Fibroblast of lung (primary cell): ENCODE data around the gene HCFC1. TPM values are rescaled to one million over a fixed set of nuclear protein-coding genes. Genes with fewer than 3 reads are reported as not detected.
A peak's percentile ranks its signal among the peaks of the same experiment; 100 is the strongest.
"Not testable (repeated sequence)": the region's sequence is repeated elsewhere in the genome, so short reads cannot be mapped to it uniquely, and the experiment has no call there.

Experiments used
- DNase-seq, 2 donors: peaks; one replicate each; pipeline versions ENCODE4 v3.0.0 to v3.0.0-alpha.2; 2010; ENCODE audit warnings: low read depth in 2 of 2
- H2AFZ ChIP-seq: 2 replicates; pipeline ENCODE4 v1.5.1; 2012; ENCODE audit warnings: low read length, control low read depth, inconsistent platforms
- H3K27ac ChIP-seq: 2 replicates; pipeline ENCODE4 v1.5.1; 2011; ENCODE audit warnings: low read length, control low read depth; ENCODE audit not compliant: insufficient read depth
- H3K27me3 ChIP-seq: 2 replicates; pipeline ENCODE4 v1.5.1; 2011; ENCODE audit warnings: mild to moderate bottlenecking, low read length; ENCODE audit not compliant: control insufficient read depth, insufficient read depth
- H3K36me3 ChIP-seq: 2 replicates; pipeline ENCODE4 v1.5.1; 2011; ENCODE audit warnings: low read length; ENCODE audit not compliant: control insufficient read depth, insufficient read depth
- H3K4me1 ChIP-seq: 2 replicates; pipeline ENCODE4 v1.5.1; 2011; ENCODE audit warnings: low read length; ENCODE audit not compliant: control insufficient read depth, insufficient read depth; ENCODE audit errors: extremely low read depth
- H3K4me2 ChIP-seq: 2 replicates; pipeline ENCODE4 v1.5.1; 2011; ENCODE audit warnings: low read length, control low read depth; ENCODE audit not compliant: insufficient read depth; ENCODE audit errors: extremely low read depth
- H3K4me3 ChIP-seq, 4 experiments: fragments of 200-600 bp in 1 of 4; sonication (generic) in 1 of 4; replicated peaks in 1 of 4; 2 replicates each; pipeline ENCODE4 v1.5.1; 2011 to 2016; ENCODE audit warnings: low read length in 4 of 4, low read depth in 3 of 4, mild to moderate bottlenecking in 3 of 4, control low read depth in 2 of 4, inconsistent platforms in 1 of 4, mixed read lengths in 1 of 4; ENCODE audit not compliant: insufficient read depth in 1 of 4; ENCODE audit errors: control extremely low read depth in 1 of 4
- H3K79me2 ChIP-seq: 2 replicates; pipeline ENCODE4 v1.5.1; 2012; ENCODE audit warnings: mild to moderate bottlenecking, low read length, inconsistent platforms; ENCODE audit not compliant: control insufficient read depth, insufficient read depth
- H3K9ac ChIP-seq: 2 replicates; pipeline ENCODE4 v1.5.1; 2011; ENCODE audit warnings: mild to moderate bottlenecking, low read length, control low read depth; ENCODE audit not compliant: insufficient read depth
- H3K9me3 ChIP-seq: 2 replicates; pipeline ENCODE4 v1.5.1; 2012; ENCODE audit warnings: low read depth, low read length; ENCODE audit not compliant: control insufficient read depth, insufficient read depth
- H4K20me1 ChIP-seq: 2 replicates; pipeline ENCODE4 v1.5.1; 2011; ENCODE audit warnings: low read length; ENCODE audit not compliant: control insufficient read depth, insufficient read depth; ENCODE audit errors: extremely low read depth
- EZH2 ChIP-seq: IDR thresholded peaks from 2 replicates; pipeline ENCODE4 v1.5.1; 2012; ENCODE audit warnings: low read length, control low read depth, mild to moderate bottlenecking; ENCODE audit errors: missing control alignments
- polyA plus RNA-seq, 2 donors: library from polyadenylated mRNA; depleted of rRNA in 1 of 2; stranded (reverse) in 1 of 2; unstranded in 1 of 2; fragments of >200 nt; gene quantifications; 2 replicates each; pipeline ENCODE4 v1.2.1, GENCODE V29; 2011 to 2012; ENCODE audit warnings: missing spikeins in 1 of 2
- total RNA-seq: library from RNA; depleted of rRNA; stranded (reverse); fragments of >200 nt; gene quantifications from 2 replicates; pipeline ENCODE4 v1.2.1, GENCODE V29; 2014
- TF ChIP-seq, protein P1 (sequence below), 2 donors: IDR thresholded peaks in 1 of 2; conservative IDR thresholded peaks in 1 of 2; 1 replicate in 1 of 2; 2 replicates in 1 of 2; pipeline ENCODE4 v1.5.1; 2011 to 2012; ENCODE audit warnings: low read length in 2 of 2, control low read depth in 1 of 2, inconsistent platforms in 1 of 2, low read depth in 1 of 2, mild to moderate bottlenecking in 1 of 2

The HCFC1 gene
- total and polyA plus RNA-seq, 2 donors (not counting 1 experiment from before 2014, with no cell fraction given): 3.0 to 10.2 TPM

DNA sequence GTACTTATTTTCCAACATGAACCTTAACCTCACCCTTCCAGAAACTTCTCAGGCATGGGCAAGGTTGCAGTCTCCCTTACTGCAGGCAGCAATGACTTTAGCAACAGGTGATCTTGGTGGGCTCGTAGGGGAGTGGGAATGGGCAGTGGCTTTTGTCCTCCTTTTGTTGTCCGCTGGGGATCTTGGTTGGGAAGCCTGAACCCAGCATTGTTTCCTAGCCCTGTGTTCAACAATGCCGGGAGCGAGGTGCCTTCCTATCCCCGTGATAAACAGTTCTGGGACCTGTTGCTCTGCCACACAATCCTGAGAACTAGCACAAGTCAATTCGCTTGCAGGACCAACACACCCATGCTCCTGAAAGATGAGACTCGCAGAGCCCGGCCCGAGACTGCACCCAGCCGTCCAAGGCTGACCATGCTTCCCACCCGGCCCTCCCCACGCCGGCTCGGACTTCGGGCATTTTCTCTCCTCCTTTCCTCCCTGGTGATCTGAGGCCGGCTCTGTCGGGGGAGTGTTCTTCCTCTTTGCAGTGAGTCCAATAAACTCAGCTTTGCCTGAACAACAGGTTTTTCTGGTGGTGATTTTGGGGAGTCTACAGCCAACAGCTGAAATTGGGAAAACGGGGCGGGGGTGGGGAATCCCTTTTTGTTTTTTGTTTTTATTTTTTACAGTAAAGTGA lies 27.9 kb upstream of the HCFC1 start:
- H3K79me2 ChIP-seq: no peaks in the 10 kb centered on the region
- no peaks in the 10 kb centered on the region for H3K27me3 ChIP-seq
- TF ChIP-seq EZH2: no peak
- TF ChIP-seq, protein P1, sequence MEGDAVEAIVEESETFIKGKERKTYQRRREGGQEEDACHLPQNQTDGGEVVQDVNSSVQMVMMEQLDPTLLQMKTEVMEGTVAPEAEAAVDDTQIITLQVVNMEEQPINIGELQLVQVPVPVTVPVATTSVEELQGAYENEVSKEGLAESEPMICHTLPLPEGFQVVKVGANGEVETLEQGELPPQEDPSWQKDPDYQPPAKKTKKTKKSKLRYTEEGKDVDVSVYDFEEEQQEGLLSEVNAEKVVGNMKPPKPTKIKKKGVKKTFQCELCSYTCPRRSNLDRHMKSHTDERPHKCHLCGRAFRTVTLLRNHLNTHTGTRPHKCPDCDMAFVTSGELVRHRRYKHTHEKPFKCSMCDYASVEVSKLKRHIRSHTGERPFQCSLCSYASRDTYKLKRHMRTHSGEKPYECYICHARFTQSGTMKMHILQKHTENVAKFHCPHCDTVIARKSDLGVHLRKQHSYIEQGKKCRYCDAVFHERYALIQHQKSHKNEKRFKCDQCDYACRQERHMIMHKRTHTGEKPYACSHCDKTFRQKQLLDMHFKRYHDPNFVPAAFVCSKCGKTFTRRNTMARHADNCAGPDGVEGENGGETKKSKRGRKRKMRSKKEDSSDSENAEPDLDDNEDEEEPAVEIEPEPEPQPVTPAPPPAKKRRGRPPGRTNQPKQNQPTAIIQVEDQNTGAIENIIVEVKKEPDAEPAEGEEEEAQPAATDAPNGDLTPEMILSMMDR (conservative IDR thresholded peaks at IDR 0.05 in 1 of 2, IDR thresholded peaks at IDR 0.05 in 1 of 2; ENCODE audit: low read depth in 1 of 2, low read length in 2 of 2): no peak
- H3K4me3 ChIP-seq: no peak overlapping the region
- H3K9ac ChIP-seq: no peak overlapping the region
- H3K4me2 ChIP-seq: peak overlapping the region; percentile 44
- no peaks in the 10 kb centered on the region for H4K20me1 ChIP-seq
- no peak overlapping the region for H2AFZ ChIP-seq
- DNase-seq: no peak
- no peaks in the 10 kb centered on the region for H3K9me3 ChIP-seq
- H3K36me3 ChIP-seq: no peaks in the 10 kb centered on the region
- peaks cover 5% of the 10 kb centered on the region for H3K4me1 ChIP-seq
- no peak overlapping the region for H3K27ac ChIP-seq

DNA sequence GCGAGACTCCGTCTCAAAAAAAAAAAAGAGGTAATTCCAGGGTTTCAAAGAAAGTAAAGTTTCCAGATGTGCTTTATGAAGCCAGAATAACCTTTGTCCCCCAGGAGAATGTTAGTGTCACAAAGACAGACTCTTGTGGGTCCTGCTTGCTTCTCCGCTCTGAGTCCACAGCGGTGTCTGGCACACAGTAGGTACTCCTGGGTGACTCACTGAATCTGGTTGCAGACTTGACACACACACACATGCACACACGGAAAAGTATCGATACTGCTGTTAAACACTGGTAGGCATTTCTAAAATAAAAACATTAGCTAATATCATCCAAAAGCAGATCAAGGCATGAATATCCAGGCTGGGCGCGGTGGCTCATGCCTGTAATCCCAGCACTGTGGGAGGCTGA lies 23.9 kb upstream of the HCFC1 start:
- DNase-seq: no peak
- Histone ChIP-seq H3K27ac (no peak overlapping the region), H3K27me3 (no peaks in the 10 kb centered on the region), H3K9ac (no peak overlapping the region), H4K20me1 (no peaks in the 10 kb centered on the region), H3K4me2 (no peak overlapping the region), H3K9me3 (no peaks in the 10 kb centered on the region), H3K4me1 (no peaks in the 10 kb centered on the region), H3K36me3 (no peaks in the 10 kb centered on the region), H3K79me2 (no peaks in the 10 kb centered on the region), H3K4me3 (no peak overlapping the region), H2AFZ (no peak overlapping the region)
- TF ChIP-seq, protein P1 (conservative IDR thresholded peaks at IDR 0.05 in 1 of 2, IDR thresholded peaks at IDR 0.05 in 1 of 2; ENCODE audit: low read depth in 1 of 2, low read length in 2 of 2): no peak
- TF ChIP-seq EZH2: no peak

DNA sequence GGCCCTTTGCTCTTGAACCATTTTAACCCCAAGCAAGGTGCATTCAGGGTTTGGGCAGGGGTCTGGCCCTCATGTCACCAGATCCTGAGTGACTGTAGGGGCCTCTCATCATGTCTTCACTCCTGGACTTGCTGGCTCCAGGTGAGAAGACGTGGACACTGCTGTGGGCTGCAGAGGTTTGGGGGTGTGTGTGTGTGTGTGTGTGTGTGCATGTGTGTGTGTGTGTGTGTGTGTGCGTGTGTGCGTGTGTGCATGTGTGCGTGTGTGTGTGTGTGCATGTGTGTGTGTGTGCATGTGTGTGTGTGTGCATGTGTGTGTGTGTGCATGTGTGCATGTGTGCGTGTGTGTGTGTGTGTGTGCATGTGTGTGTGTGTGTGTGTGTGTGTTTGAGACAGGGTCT lies 22.8 kb upstream of the HCFC1 start:
- H2AFZ ChIP-seq, H3K27ac ChIP-seq, H3K4me1 ChIP-seq, DNase-seq, H3K36me3 ChIP-seq, H4K20me1 ChIP-seq, H3K79me2 ChIP-seq, H3K27me3 ChIP-seq, H3K4me2 ChIP-seq, H3K4me3 ChIP-seq, H3K9ac ChIP-seq, H3K9me3 ChIP-seq: not testable (repeated sequence)
